ENCODE data around the gene TRAK1.

The TRAK1 gene

GRCh38 chr3:42129014-42129953, 38.1 kb downstream of the TRAK1 start:
- no peak for TF ChIP-seq CTCF (IDR thresholded peaks at IDR 0.05; ENCODE audit: low read depth, low read length, missing control alignments)
- H3K4me3 ChIP-seq (ENCODE audit: low read depth, low read length) = no peak overlapping the region
- in situ Hi-C loops (cut with HindIII; ENCODE audit: low sequenced_read_pairs) = loop anchor here (5.0 kb wide), 1 partner anchor 43 kb away; no protein-coding TSS in a partner anchor
- DNase-seq (ENCODE audit: low read depth) = peak; percentile 66

GRCh38 chr3:42130007-42130328, 38.8 kb downstream of the TRAK1 start:
- no peak for DNase-seq (ENCODE audit: low read depth)
- in situ Hi-C loops (cut with HindIII; ENCODE audit: low sequenced_read_pairs) = no loop called here
- no peak for TF ChIP-seq CTCF (IDR thresholded peaks at IDR 0.05; ENCODE audit: low read depth, low read length, missing control alignments)
- no peak overlapping the region for H3K4me3 ChIP-seq (ENCODE audit: low read depth, low read length)

DNA sequence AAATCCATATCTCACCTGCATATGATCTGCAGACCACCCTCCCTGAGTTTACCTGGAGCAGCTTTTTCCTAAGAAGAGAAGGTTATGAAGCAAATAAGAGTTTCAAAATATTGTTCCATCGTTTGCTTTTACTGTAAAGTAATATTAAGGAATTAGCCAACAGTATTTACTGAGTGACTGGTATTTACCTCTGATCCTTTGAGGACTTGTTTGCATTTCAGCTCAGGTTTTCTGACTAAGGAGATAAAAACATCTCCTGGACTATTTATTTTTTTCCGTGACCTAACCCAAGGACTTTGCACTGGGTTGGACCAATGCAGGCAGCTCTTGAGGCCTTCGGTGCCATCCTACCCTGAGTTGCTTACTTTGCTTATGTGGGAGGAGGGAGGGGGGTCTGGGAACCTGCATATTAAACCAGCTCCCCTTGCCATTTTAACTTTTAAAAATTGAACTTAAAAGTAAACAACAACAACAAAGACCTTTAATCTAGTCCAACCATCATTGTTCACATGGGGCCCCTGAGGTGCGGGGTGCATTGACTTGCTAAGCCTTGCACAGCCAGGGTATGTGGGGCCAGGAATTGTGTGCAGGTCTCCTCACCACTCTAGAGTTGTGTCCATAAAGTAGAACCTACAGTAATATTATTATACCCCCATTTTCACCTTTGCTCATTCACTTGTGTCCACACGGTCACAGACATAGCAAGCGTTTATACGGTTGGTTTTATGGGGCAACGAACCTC, 39.3 kb downstream of the TRAK1 start:
- in situ Hi-C loops (cut with HindIII; ENCODE audit: low sequenced_read_pairs) = no loop called here
- no peak for DNase-seq (ENCODE audit: low read depth)
- no peak for TF ChIP-seq CTCF (IDR thresholded peaks at IDR 0.05; ENCODE audit: low read depth, low read length, missing control alignments)
- no peak overlapping the region for H3K4me3 ChIP-seq (ENCODE audit: low read depth, low read length)

- TF ChIP-seq CTCF (IDR thresholded peaks at IDR 0.05; ENCODE audit: low read depth, low read length, missing control alignments) = no peak
- in situ Hi-C loops (cut with HindIII; ENCODE audit: low sequenced_read_pairs) = no loop called here
- DNase-seq (ENCODE audit: low read depth) = no peak
- H3K4me3 ChIP-seq (ENCODE audit: low read depth, low read length) = no peak overlapping the region
These were observed 42.5 kb downstream of the TRAK1 start for GRCh38 chr3:42133500-42134298.

GRCh38 chr3:42134867-42135464, 43.8 kb downstream of the TRAK1 start:
- no peak overlapping the region for H3K4me3 ChIP-seq (ENCODE audit: low read depth, low read length)
- in situ Hi-C loops (cut with HindIII; ENCODE audit: low sequenced_read_pairs) = no loop called here
- DNase-seq (ENCODE audit: low read depth) = no peak
- no peak for TF ChIP-seq CTCF (IDR thresholded peaks at IDR 0.05; ENCODE audit: low read depth, low read length, missing control alignments)
